ENCODE results near the gene ADGRB2.

DNA sequence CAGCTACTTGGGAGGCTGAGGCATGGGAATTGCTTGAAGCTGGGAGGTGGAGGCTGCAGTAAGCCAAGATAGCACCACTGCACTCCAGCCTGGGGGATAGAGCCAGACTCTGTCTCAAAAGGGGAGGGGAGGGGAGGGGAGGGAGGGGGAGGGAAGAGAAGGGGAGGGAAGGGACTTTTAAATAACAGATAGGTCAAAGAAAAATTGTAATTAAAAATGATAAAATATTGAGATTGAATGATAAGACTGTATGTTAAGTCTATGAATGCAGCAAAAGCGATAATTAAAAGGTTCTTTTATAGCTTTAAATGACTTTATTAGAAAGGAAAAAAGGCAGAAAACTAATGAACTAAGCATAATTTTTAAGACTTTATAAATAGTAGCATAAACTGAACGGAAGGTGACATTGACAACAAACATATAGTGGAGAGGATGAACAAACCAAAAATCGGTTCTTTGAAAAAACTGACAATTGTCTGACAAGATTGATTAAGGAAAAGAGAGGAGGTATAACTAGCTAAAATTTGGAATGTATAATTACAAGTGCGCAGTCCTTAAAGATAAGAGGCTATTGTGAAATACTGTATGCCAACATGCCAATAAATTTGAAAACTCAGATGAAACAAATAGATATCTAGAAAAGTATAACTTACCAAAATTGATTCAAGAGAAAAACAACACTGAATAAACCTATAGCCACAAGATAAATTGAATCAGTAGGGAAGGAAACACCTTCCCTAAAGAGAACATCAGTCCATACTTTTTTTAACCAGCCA is 43.3 kb upstream of the ADGRB2 start:
- no peak for TF ChIP-seq POLR2AphosphoS5 (IDR thresholded peaks at IDR 0.05; ENCODE audit: low read depth, low read length)
- no peak for TF ChIP-seq TAF1 (IDR thresholded peaks at IDR 0.05; ENCODE audit: borderline replicate concordance, low read depth, low read length)

Data from GM12892 (cell line).